ENCODE results near the gene NSD2.

GRCh38 chr4:1873776-1874175 lies 2.6 kb downstream of the NSD2 start:
- no peak for TF ChIP-seq CTCF (conservative IDR thresholded peaks at IDR 0.05 in 1 of 2, IDR thresholded peaks at IDR 0.05 in 1 of 2; ENCODE audit: extremely low read depth in 1 of 2, insufficient read depth in 1 of 2, low read depth in 1 of 2, low read length in 2 of 2)
- TF ChIP-seq EZH2 (IDR thresholded peaks at IDR 0.05; ENCODE audit: borderline replicate concordance, low read length) = no peak
